Measurements from ENCODE around the gene SATB2.

SATB2 gene

DNA sequence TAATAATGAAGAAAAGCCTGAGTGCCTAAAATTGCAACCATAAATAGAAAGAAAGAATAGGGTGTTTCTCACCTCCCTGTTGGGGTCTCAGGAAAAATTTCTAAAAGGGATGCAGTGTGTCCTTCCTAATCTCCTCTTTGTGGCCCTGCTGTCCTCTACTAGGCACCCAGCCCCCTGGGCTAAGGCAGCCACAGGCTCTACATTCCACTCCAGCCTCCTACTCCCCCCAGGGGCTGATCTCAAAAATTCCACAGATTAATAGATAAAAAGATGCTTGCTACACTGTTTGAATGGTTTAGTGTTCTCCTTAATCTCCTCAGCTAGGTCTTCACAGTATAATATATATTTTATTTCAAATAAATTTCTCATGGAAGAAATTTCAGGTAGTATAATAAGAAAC, 17.6 kb downstream of the SATB2 start:
- Histone ChIP-seq H3K18ac (ENCODE audit: low read length) (no peak overlapping the region), H2BK15ac (ENCODE audit: low read length) (no peak overlapping the region), H3K79me1 (ENCODE audit: low read depth, low read length) (no peaks in the 10 kb centered on the region), H2BK120ac (ENCODE audit: low read depth, low read length) (no peak overlapping the region), H3K4ac (ENCODE audit: low read length) (no peak overlapping the region), H2BK5ac (ENCODE audit: low read length) (no peak overlapping the region), H3K4me2 (ENCODE audit: insufficient read depth, low read length, poor library complexity, severe bottlenecking) (no peak overlapping the region), H2AFZ (ENCODE audit: low read length) (no peak overlapping the region), H3K23ac (ENCODE audit: low read depth, low read length, poor library complexity) (no peak overlapping the region), H4K8ac (ENCODE audit: low read depth, low read length) (no peak overlapping the region), H2AK5ac (ENCODE audit: low read depth, low read length) (no peak overlapping the region), H3K4me1 (ENCODE audit: control insufficient read depth in 2 of 2, insufficient read depth in 1 of 2, low read depth in 1 of 2, low read length in 2 of 2) (peaks cover 2 to 5% of the 10 kb centered on the region in 2 donors), H2BK12ac (ENCODE audit: low read length) (no peak overlapping the region), H3K9me3 (replicated peaks in 1 of 2; ENCODE audit: control insufficient read depth in 2 of 2, insufficient read depth in 1 of 2, low read depth in 1 of 2, low read length in 2 of 2) (no peaks in the 10 kb centered on the region), H3K36me3 (replicated peaks in 1 of 2; ENCODE audit: control insufficient read depth in 2 of 2, insufficient read depth in 2 of 2, low read length in 2 of 2) (no peaks in the 10 kb centered on the region), H3K4me3 (ENCODE audit: low read length in 2 of 2) (no peak overlapping the region), H3K9ac (ENCODE audit: low read depth, low read length, poor library complexity) (no peak overlapping the region), H4K91ac (ENCODE audit: low read depth, low read length, poor library complexity) (no peak overlapping the region), H3K14ac (ENCODE audit: low read length) (no peak overlapping the region), H3K27ac (replicated peaks; ENCODE audit: low read length) (no peak overlapping the region), H3K27me3 (ENCODE audit: control insufficient read depth in 3 of 3, insufficient read depth in 3 of 3, low read depth in 1 of 3, low read length in 3 of 3) (no peaks in the 10 kb centered on the region)
- DNase-seq (ENCODE audit: low spot score): no peak

- Histone ChIP-seq H3K9ac (ENCODE audit: low read depth, low read length, poor library complexity) (no peak overlapping the region), H2BK15ac (ENCODE audit: low read length) (no peak overlapping the region), H2BK12ac (ENCODE audit: low read length) (no peak overlapping the region), H3K4me2 (ENCODE audit: insufficient read depth, low read length, poor library complexity, severe bottlenecking) (no peak overlapping the region), H2BK120ac (ENCODE audit: low read depth, low read length) (no peak overlapping the region), H3K36me3 (replicated peaks in 1 of 2; ENCODE audit: control insufficient read depth in 2 of 2, insufficient read depth in 2 of 2, low read length in 2 of 2) (no peaks in the 10 kb centered on the region), H4K8ac (ENCODE audit: low read depth, low read length) (no peak overlapping the region), H3K14ac (ENCODE audit: low read length) (no peak overlapping the region), H3K4me3 (ENCODE audit: low read length in 2 of 2) (no peak overlapping the region), H3K4ac (ENCODE audit: low read length) (no peak overlapping the region), H3K18ac (ENCODE audit: low read length) (no peak overlapping the region), H3K4me1 (ENCODE audit: control insufficient read depth in 2 of 2, insufficient read depth in 1 of 2, low read depth in 1 of 2, low read length in 2 of 2) (peaks cover 2 to 5% of the 10 kb centered on the region in 2 donors), H3K9me3 (replicated peaks in 1 of 2; ENCODE audit: control insufficient read depth in 2 of 2, insufficient read depth in 1 of 2, low read depth in 1 of 2, low read length in 2 of 2) (no peaks in the 10 kb centered on the region), H2AFZ (ENCODE audit: low read length) (no peak overlapping the region), H3K27ac (replicated peaks; ENCODE audit: low read length) (no peak overlapping the region), H3K27me3 (ENCODE audit: control insufficient read depth in 3 of 3, insufficient read depth in 3 of 3, low read depth in 1 of 3, low read length in 3 of 3) (no peaks in the 10 kb centered on the region), H3K23ac (ENCODE audit: low read depth, low read length, poor library complexity) (no peak overlapping the region), H2AK5ac (ENCODE audit: low read depth, low read length) (no peak overlapping the region), H4K91ac (ENCODE audit: low read depth, low read length, poor library complexity) (no peak overlapping the region), H2BK5ac (ENCODE audit: low read length) (no peak overlapping the region), H3K79me1 (ENCODE audit: low read depth, low read length) (no peaks in the 10 kb centered on the region)
- WGBS, 2 donors (ENCODE audit: extremely low coverage in 2 of 2, insufficient read length in 2 of 2, insufficient replicate concordance in 1 of 2): no CpG with 5 or more reads among the region's 5 CpGs
- no peak for DNase-seq (ENCODE audit: low spot score)
These were observed 18.2 kb downstream of the SATB2 start for GRCh38 chr2:199439542-199439941.

DNA sequence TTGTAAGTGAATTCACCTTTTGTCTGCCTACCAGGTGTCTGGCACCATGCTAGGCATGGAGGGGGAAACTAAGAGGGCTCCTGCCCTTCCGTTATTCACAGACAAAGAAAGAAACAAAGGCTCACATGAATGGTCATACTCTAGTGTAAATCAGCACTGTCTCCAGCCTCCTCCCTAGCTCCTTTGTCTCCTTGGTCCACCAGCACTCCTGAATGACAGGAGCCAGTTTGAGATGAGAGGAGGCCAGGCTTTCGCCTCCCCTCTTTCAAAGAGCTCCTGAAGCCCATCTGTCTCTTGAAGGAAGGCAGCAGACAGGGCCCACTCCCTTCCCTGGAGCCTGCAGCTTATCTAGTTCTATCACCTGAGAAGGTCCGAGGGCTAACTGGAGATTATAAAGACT, 18.7 kb downstream of the SATB2 start:
- no peak overlapping the region for H2BK12ac ChIP-seq (ENCODE audit: low read length)
- no peak overlapping the region for H4K91ac ChIP-seq (ENCODE audit: low read depth, low read length, poor library complexity)
- H3K9ac ChIP-seq (ENCODE audit: low read depth, low read length, poor library complexity): no peak overlapping the region
- no peaks in the 10 kb centered on the region for H3K79me1 ChIP-seq (ENCODE audit: low read depth, low read length)
- no peak overlapping the region for H2BK5ac ChIP-seq (ENCODE audit: low read length)
- no peak overlapping the region for H3K27ac ChIP-seq (replicated peaks; ENCODE audit: low read length)
- peaks cover 2 to 5% of the 10 kb centered on the region in 2 donors for H3K4me1 ChIP-seq (ENCODE audit: control insufficient read depth in 2 of 2, insufficient read depth in 1 of 2, low read depth in 1 of 2, low read length in 2 of 2)
- no peak overlapping the region for H3K4ac ChIP-seq (ENCODE audit: low read length)
- no CpG with 5 or more reads among the region's 3 CpGs for WGBS, 2 donors (ENCODE audit: extremely low coverage in 2 of 2, insufficient read length in 2 of 2, insufficient replicate concordance in 1 of 2)
- peak overlapping the region; percentile 35 for H2AFZ ChIP-seq (ENCODE audit: low read length)
- no peak overlapping the region for H3K23ac ChIP-seq (ENCODE audit: low read depth, low read length, poor library complexity)
- H3K4me2 ChIP-seq (ENCODE audit: insufficient read depth, low read length, poor library complexity, severe bottlenecking): no peak overlapping the region
- H3K36me3 ChIP-seq (replicated peaks in 1 of 2; ENCODE audit: control insufficient read depth in 2 of 2, insufficient read depth in 2 of 2, low read length in 2 of 2): no peaks in the 10 kb centered on the region
- H4K8ac ChIP-seq (ENCODE audit: low read depth, low read length): no peak overlapping the region
- H3K14ac ChIP-seq (ENCODE audit: low read length): no peak overlapping the region
- no peak overlapping the region for H3K18ac ChIP-seq (ENCODE audit: low read length)
- no peaks in the 10 kb centered on the region for H3K27me3 ChIP-seq (ENCODE audit: control insufficient read depth in 3 of 3, insufficient read depth in 3 of 3, low read depth in 1 of 3, low read length in 3 of 3)
- no peak for DNase-seq (ENCODE audit: low spot score)
- H2BK120ac ChIP-seq (ENCODE audit: low read depth, low read length): no peak overlapping the region
- H2AK5ac ChIP-seq (ENCODE audit: low read depth, low read length): no peak overlapping the region
- H2BK15ac ChIP-seq (ENCODE audit: low read length): no peak overlapping the region
- no peak overlapping the region for H3K4me3 ChIP-seq (ENCODE audit: low read length in 2 of 2)
- H3K9me3 ChIP-seq (replicated peaks in 1 of 2; ENCODE audit: control insufficient read depth in 2 of 2, insufficient read depth in 1 of 2, low read depth in 1 of 2, low read length in 2 of 2): no peaks in the 10 kb centered on the region

GRCh38 chr2:199434555-199434954, 23.2 kb downstream of the SATB2 start:
- Histone ChIP-seq H3K27me3 (ENCODE audit: control insufficient read depth in 3 of 3, insufficient read depth in 3 of 3, low read depth in 1 of 3, low read length in 3 of 3) (no peaks in the 10 kb centered on the region), H3K4ac (ENCODE audit: low read length) (no peak overlapping the region), H3K18ac (ENCODE audit: low read length) (no peak overlapping the region), H2BK12ac (ENCODE audit: low read length) (no peak overlapping the region), H3K4me3 (ENCODE audit: low read length in 2 of 2) (no peak overlapping the region), H3K4me2 (ENCODE audit: insufficient read depth, low read length, poor library complexity, severe bottlenecking) (no peak overlapping the region), H3K9ac (ENCODE audit: low read depth, low read length, poor library complexity) (no peak overlapping the region), H3K9me3 (replicated peaks in 1 of 2; ENCODE audit: control insufficient read depth in 2 of 2, insufficient read depth in 1 of 2, low read depth in 1 of 2, low read length in 2 of 2) (no peaks in the 10 kb centered on the region), H3K23ac (ENCODE audit: low read depth, low read length, poor library complexity) (no peak overlapping the region), H3K27ac (replicated peaks; ENCODE audit: low read length) (no peak overlapping the region), H3K79me1 (ENCODE audit: low read depth, low read length) (no peaks in the 10 kb centered on the region), H2BK15ac (ENCODE audit: low read length) (no peak overlapping the region), H3K4me1 (ENCODE audit: control insufficient read depth in 2 of 2, insufficient read depth in 1 of 2, low read depth in 1 of 2, low read length in 2 of 2) (peaks cover 5 to 17% of the 10 kb centered on the region in 2 donors), H2BK5ac (ENCODE audit: low read length) (no peak overlapping the region), H3K36me3 (replicated peaks in 1 of 2; ENCODE audit: control insufficient read depth in 2 of 2, insufficient read depth in 2 of 2, low read length in 2 of 2) (peaks cover 0 to 6% of the 10 kb centered on the region in 2 donors), H4K91ac (ENCODE audit: low read depth, low read length, poor library complexity) (no peak overlapping the region), H3K14ac (ENCODE audit: low read length) (no peak overlapping the region), H4K8ac (ENCODE audit: low read depth, low read length) (no peak overlapping the region), H2BK120ac (ENCODE audit: low read depth, low read length) (no peak overlapping the region), H2AFZ (ENCODE audit: low read length) (no peak overlapping the region), H2AK5ac (ENCODE audit: low read depth, low read length) (no peak overlapping the region)
- no peak for DNase-seq (ENCODE audit: low spot score)
- WGBS, 2 donors (ENCODE audit: extremely low coverage in 2 of 2, insufficient read length in 2 of 2, insufficient replicate concordance in 1 of 2): no CpG with 5 or more reads among the region's 1 CpG
